ENCODE data around the gene JARID2. TPM values are rescaled to one million over a fixed set of nuclear protein-coding genes. Genes with fewer than 3 reads are reported as not detected.

Gene JARID2
- total RNA-seq, 1 donor from 2014 or later = 43.9 TPM

DNA sequence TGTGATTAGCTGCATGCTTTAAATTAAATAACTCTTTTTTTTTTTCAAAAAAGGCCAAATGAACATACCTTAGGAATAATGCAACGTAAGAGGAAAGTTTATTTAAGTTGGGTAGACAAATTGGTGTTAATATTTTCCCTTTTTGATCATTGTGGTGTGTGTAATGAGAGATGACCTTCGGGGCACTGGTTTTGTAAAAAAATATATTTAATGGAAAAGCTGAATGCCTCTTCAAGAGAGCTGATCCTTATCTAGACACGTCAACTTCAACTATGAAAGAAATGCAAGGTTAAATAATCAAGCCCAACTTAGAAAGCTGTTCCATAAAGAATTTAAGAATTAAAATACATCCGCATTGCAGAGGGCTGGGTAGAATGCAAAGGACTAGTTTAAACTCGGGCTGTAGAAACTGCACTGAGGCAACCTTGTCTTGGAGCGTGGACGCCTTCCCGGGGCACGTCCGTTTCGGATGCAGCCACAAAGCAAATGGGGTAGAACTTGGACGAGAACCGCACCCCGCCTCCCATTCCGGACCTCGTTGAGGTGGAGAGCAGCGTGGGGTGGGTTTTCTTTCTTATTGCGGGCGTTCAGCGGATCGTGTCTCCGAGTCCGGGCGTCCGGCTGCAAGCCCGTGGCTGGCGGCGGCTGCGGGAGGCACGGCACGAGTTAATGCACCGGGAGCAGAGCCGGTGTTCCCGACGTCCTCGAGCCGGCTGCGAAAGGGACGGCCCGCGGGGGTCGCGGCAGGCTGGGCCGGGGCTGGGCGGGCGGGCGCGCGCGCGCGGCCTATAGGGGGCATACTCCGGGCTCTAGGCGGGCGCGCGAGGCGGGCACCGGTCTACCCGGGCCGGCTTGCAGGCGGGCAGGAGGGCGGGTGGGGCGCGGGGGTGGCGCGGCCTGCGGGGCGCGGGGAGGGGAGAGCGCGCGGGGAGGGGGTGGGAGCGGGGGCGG is 1.9 kb downstream of the JARID2 start:
- no peaks in the 10 kb centered on the region for H3K36me3 Mint-ChIP-seq
- peak overlapping the region; percentile 99 for H3K4me3 Mint-ChIP-seq
- TF ChIP-seq, protein P1, sequence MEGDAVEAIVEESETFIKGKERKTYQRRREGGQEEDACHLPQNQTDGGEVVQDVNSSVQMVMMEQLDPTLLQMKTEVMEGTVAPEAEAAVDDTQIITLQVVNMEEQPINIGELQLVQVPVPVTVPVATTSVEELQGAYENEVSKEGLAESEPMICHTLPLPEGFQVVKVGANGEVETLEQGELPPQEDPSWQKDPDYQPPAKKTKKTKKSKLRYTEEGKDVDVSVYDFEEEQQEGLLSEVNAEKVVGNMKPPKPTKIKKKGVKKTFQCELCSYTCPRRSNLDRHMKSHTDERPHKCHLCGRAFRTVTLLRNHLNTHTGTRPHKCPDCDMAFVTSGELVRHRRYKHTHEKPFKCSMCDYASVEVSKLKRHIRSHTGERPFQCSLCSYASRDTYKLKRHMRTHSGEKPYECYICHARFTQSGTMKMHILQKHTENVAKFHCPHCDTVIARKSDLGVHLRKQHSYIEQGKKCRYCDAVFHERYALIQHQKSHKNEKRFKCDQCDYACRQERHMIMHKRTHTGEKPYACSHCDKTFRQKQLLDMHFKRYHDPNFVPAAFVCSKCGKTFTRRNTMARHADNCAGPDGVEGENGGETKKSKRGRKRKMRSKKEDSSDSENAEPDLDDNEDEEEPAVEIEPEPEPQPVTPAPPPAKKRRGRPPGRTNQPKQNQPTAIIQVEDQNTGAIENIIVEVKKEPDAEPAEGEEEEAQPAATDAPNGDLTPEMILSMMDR (conservative IDR thresholded peaks at IDR 0.05) = peak; percentile 59
- DNase-seq (ENCODE audit: extremely low spot score, unreplicated experiment) = peak; percentile 76
- H3K9me3 Mint-ChIP-seq = no peaks in the 10 kb centered on the region
- H3K27me3 Mint-ChIP-seq = no peaks in the 10 kb centered on the region
- H3K4me1 Mint-ChIP-seq (ENCODE audit: unreplicated experiment) = peaks cover 46% of the 10 kb centered on the region
- H3K27ac Mint-ChIP-seq = peak overlapping the region; percentile 93

DNA sequence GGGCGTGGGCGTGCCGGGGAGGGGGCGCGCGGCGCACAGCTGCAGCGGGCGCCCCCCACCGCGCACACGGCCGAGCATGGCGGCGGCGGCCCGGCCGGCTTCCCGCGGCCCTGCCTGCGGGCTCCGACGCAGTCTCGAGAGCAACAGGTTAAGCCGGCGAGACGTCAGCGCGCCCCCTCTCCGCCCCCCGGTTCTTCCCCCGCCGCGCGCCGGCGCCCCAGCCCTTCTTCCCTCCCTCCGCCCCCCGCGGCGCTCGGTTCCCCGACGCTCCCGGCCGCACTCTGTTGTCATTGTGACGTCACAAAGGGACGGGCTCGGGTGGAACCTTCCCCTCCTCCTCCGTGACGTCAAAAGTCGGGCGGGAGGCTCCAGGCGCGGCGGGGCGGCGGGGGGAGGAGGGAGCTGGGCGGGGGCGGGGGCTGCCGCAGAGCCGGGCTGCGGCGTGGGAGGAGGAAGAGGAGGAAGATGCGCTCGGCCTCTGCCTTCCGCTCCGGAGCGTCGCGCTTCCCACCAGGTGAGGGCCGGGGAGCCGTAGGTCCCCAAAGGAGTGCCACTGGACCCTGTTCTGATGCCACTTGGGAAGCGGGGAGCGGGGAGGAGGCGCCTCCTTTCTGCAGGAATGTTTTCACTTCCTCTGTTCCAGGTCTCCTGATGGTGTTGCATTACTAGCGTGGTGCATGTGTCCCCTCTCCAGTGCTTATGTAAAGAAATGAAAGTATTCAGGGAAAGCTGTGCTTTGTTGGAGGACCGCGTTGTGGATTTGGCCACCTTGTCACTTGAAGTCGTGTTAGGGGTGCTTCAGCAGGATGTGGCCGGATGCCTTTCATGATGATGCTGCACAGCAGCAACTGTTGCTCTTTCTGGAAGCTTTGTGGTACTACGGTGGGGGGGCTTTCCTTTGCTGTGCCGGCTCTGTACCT is 2.8 kb downstream of the JARID2 start:
- H3K4me1 Mint-ChIP-seq (ENCODE audit: unreplicated experiment) = peaks cover 47% of the 10 kb centered on the region

DNA sequence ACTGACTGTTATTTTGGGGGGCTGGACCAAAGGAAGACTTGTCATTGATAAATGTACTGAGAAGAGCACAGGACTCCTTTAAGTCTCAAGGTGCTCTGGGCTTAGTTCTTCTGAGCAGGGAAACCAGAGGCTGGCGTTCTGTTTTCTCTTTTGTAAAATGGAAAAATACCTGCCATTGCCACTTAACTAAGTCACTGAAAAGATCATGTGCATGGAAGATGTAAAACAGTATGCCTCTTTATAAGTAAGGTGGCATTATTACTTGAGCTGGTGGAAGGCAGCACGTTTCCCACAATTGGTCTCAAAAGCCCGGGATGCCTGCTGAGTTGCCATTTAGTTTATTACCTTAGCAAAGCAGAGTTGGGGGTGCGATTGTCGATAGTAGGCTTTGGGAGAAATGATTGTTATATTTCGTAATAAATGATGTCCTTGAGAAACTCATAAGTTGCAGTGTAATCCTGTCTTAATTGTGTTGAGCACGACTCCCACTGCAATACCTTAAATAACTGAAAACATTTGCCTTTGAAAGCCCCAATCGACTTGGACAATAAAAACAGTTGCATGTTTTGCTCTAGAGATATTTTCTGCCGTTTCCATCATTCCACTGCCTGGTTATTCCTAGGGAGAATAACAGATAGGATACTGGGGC is 3.6 kb downstream of the JARID2 start:
- Mint-ChIP-seq H3K27ac (peak overlapping the region; percentile 98), H3K4me1 (ENCODE audit: unreplicated experiment) (peaks cover 48% of the 10 kb centered on the region), H3K4me3 (peak overlapping the region; percentile 97), H3K27me3 (no peaks in the 10 kb centered on the region), H3K9me3 (no peaks in the 10 kb centered on the region), H3K36me3 (peaks cover 6% of the 10 kb centered on the region)
- TF ChIP-seq, protein P1 (conservative IDR thresholded peaks at IDR 0.05) = no peak
- DNase-seq (ENCODE audit: extremely low spot score, unreplicated experiment) = no peak

More for the DNA sequence above, 2.8 kb downstream of the JARID2 start:
- H3K36me3 Mint-ChIP-seq = no peaks in the 10 kb centered on the region
- DNase-seq (ENCODE audit: extremely low spot score, unreplicated experiment) = peak; percentile 93
- H3K9me3 Mint-ChIP-seq = no peaks in the 10 kb centered on the region
- peak overlapping the region; percentile 97 for H3K4me3 Mint-ChIP-seq
- peak overlapping the region; percentile 98 for H3K27ac Mint-ChIP-seq
- TF ChIP-seq, protein P1 (conservative IDR thresholded peaks at IDR 0.05) = no peak
- H3K27me3 Mint-ChIP-seq = no peaks in the 10 kb centered on the region

DNA sequence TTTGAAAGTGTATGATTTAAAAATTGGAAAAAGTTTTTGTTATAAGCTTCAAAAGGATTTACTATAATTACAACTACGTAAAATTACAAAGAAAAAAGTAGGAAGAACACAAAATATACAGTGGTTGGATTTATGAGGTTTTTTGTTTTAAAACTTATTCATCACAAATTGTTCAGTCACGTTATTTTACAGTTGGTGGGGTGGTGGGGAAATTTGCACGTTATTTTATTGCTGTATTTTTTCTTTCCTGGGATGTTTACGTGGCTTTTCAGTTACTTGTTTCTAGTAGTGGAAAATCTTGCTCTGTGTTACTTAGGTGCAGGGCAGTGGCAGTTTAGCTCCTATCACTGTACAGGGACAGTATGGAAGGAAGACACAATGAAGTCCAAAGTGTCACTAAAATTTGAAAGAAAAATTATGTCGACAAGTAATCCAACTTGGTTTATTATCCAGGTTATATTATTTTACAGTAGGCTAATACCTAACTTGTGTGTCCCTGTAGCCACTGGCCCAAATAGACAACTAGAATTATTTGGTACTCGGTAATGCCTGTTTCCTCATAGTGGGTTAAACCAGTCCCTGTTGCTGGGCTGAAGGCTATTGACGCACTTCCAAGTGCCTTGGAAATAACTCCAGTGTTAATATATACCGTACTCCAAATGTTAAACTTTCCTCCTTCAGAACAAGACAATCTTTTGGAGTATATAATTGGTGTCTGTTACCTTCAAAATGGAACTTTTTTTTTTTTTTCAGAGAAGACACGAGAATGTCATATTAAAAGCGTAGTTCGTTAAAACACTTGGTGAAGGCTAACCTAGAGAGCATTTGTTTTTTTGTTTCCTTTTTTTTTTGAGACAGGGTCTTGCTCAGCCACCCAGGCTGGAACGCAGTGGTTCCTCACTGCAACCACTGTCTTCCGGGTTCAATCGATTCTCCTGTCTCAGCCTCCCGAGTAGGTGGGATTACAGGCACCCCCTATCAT is 4.6 kb downstream of the JARID2 start:
- Mint-ChIP-seq H3K4me3 (peak overlapping the region; percentile 97), H3K27me3 (no peaks in the 10 kb centered on the region), H3K36me3 (peaks cover 8% of the 10 kb centered on the region), H3K27ac (peak overlapping the region; percentile 98), H3K4me1 (ENCODE audit: unreplicated experiment) (peaks cover 51% of the 10 kb centered on the region), H3K9me3 (no peaks in the 10 kb centered on the region)
- TF ChIP-seq, protein P1 (conservative IDR thresholded peaks at IDR 0.05) = no peak
- no peak for DNase-seq (ENCODE audit: extremely low spot score, unreplicated experiment)
